NCI-H2171 (cell line): ENCODE results near the gene TBL1X.
A peak's percentile ranks its signal among the peaks of the same experiment; 100 is the strongest.
"Not testable (repeated sequence)": the region's sequence is repeated elsewhere in the genome, so short reads cannot be mapped to it uniquely, and the experiment has no call there.

Experiments used
- DNase-seq: peaks from one replicate; lab custom pipeline; 2025; lab: John Stamatoyannopoulos, UW

TBL1X gene

GRCh38 chrX:9464435-9465371, at the start of gene TBL1X:
TBL1X (plus strand) TSS chrX:9465058; CDS start chrX:9653587, 188,529 bp downstream.
- DNase-seq = peak; percentile 26

DNA sequence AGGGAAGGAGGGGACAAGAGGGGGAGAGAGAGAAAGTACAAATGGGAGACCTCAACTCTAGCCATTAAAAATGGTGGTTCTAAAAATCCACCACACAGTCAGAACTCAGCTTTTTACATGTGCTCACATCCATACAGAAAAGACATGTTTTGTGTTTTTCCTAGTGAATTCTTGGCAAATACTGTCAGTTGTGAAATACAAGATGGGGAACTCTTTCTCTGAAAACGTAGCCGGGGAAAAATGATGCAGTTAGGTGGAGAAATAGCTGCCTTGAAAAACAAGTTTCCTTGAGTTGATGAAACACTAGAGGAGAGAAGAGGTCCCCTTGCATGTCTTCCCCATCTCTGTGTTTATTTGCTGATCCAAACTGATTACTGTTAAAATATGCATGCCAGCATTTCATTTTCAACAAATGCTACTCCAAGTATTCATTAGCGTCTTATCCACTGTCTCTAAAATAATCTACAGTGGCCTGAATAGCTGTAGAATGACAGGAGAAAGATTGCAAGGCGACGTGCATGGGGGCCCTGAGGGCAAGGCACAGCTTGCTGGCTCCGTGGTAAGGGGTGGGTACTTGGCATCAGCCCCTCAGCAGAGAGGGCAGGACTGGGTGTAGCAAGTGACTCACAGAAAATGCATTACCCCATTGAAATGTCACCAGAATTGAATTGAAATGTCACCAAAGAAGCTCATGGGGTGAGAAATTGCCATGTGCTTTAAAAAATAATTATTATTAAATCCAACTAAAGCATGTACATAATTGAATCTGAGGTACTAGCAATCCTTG, 48.1 kb upstream of the TBL1X start:
- no peak for DNase-seq

DNA sequence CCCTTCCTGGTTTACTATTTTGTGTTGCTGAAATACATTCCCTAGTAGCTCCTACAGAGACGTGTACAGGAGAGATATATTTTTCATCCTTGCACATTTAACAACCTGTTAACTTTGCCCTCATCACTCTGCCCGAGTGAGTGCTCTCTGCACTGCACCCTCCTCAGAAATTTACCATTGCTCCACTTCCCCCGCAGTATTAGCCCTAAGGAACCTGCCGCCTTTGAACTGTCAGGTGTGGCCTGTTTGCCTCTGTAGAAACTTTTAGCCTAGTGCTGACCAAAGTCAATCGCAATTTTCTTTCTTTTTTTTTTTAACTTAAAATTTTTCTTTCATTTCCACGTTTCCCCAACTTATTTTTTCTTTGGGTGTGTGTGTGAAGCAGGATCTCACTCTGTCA, 46.6 kb upstream of the TBL1X start:
- DNase-seq = no peak

- no peak for DNase-seq
Measured at GRCh38 chrX:9420275-9421265, 44.3 kb upstream of the TBL1X start.

DNA sequence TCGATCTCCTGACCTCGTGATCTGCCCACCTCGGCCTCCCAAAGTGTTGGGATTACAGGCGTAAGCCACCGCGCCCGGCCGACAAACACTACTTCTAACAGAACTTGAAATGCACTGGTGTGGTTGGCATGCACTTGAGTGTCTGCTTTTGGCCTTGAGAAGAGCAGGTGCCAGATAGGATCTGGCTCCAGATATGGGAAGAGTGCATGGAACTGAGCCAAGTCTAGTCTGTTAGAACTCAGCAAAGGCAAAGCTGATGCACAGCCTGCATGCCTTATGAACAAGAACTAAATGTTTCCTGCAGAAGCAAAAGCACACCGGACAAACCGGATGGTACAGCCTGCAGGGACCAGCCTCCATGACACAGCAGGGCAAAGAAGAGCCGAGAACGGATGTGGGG, 35.1 kb upstream of the TBL1X start:
- DNase-seq = peak; percentile 2

- no peak for DNase-seq
Measured at GRCh38 chrX:9430346-9430921, 34.4 kb upstream of the TBL1X start.

DNA sequence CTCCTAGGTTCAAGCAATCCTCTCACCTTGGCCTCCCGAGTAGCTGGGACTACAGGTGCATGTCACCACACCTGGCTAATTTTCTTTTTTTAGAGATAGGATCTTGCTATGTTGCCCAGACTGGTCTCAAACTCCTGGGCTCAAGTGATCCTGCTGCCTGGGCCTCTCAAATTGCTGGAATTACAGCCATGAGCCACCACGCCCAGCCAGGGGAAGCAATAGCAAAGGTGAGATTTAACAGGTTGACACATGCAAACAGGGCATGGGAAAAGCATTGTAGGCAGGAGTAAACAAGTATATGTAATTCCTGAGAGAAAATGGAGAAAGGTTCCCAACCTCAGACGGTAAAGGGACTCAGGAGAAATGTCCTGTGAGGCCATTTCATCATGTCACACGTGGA, 33.6 kb upstream of the TBL1X start:
- no peak for DNase-seq

- no peak for DNase-seq
Measured at GRCh38 chrX:9433596-9433995, 31.3 kb upstream of the TBL1X start.

GRCh38 chrX:9434051-9434550, 30.8 kb upstream of the TBL1X start:
- no peak for DNase-seq

DNA sequence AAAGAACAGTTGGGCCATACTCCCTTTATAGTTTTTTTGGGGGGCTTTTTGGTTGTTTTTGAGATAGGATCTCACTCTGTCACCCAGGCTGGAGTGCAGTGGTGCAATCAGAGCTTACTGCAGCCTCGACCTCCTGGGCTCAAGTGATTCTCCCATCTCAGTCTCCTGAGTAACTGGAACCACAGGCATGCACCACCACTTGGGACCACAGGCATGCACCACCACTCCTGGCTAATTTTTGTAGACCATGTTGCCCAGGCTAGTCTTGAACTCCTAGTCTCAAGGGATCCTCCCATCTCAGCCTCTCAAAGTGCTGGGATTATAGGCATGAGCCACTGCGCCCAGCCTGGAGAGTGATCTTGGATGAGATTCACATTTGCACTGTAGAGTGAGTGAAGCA, 29.8 kb upstream of the TBL1X start:
- DNase-seq = not testable (repeated sequence)

- no peak for DNase-seq
Measured at GRCh38 chrX:9436812-9437211, 28.0 kb upstream of the TBL1X start.

DNA sequence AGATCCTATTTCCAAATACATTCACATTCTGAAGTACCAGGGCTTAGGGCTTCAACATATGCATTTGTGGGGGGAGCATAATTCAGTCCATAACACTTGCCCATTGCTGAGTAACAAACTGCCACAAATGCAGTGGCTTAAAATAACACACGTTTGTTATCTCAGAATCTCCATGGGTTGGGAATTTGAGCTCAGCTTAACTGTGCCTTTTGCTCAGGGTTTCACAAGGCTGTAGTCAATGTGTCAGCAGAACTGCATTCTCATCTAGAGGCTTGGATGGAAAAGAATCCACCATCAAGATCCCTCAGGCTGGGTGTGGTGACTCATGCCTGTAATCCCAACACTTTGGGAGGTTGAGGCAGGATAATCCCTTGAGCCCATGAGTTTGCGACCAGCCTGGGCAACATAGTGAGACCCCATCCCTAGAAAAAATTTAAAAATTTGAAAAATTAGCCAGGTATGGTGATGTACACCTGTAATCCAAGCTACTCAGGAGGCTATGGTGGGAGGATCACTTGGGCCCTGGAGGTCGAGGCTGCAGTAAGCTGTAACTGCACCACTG, 25.8 kb upstream of the TBL1X start:
- no peak for DNase-seq

- DNase-seq = no peak
Measured at GRCh38 chrX:9440116-9440844, 24.6 kb upstream of the TBL1X start.

DNA sequence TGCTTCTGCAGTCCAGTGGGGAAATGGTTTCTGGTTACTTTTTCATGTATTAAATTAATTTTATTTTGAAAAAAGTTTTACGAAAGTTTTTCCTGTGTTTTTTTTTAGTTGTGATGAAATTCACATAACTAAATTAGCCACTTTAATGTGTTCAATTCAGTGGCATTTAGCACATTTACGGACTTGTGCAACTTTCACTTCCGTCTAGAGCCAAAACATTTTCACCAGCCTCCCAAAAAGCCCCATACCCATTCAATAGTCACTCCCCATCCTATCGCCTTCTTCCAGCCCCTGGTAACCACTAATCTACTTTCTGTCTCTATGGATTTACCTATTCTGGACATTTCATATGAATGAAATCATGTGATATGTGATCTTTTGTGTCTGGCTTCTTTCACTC, 22.8 kb upstream of the TBL1X start:
- DNase-seq = no peak

GRCh38 chrX:9443327-9443726, 21.5 kb upstream of the TBL1X start:
- DNase-seq = no peak

DNA sequence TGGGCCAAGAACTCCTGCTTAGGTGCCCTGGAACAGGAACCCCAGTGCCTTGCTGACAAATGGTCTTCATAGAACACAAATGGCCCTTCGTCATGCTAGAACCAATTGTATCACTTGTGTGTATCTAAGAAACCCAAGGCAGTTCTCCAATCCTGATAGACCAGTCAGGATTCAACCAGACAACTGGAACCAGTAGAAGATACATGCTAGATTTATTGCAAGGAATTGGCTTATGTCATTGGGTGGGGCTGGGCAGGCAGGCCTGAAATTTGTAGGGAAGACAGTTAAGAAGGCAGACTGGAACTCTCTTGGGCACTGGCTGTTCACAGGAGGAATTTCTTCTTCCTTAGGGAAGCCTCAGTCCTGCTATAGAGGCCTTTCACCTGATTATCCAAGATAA, 17.0 kb upstream of the TBL1X start:
- DNase-seq = no peak

- DNase-seq = no peak
Measured at GRCh38 chrX:9456250-9457074, 8.4 kb upstream of the TBL1X start.

DNA sequence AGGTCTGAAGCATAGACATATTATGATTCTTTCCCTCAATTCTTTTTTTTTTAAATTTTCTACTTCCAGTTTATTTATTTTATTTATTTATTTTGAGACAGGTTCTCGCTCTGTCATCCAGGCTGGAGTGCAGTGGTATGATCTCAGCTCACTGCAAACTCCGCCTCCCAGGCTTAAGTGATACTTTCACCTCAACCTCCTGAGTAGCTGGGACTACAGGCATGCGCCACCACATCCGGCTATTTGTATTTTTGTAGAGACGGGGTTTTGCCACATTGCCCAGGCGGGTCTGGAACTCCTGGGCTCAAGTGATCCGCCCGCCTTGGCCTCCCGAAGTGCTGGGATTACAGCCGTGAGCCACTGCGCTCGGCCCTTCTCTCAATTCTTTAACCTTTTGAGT, 6.8 kb upstream of the TBL1X start:
- DNase-seq = not testable (repeated sequence)

GRCh38 chrX:9458516-9459078, 6.3 kb upstream of the TBL1X start:
- DNase-seq = no peak
